T-helper 17 cell (primary cell): Measurements from ENCODE around the gene PCNT. TPM values are rescaled to one million over a fixed set of nuclear protein-coding genes. Genes with fewer than 3 reads are reported as not detected.
"Not testable (repeated sequence)": the region's sequence is repeated elsewhere in the genome, so short reads cannot be mapped to it uniquely, and the experiment has no call there.

ENCODE experiments used
- ATAC-seq: fragments of 150-1000 bp; cut with Tn5 transposase; 2 replicates; pipeline ENCODE4 v1.10.0; 2021; ENCODE audit warnings: mild to moderate bottlenecking, moderate library complexity
- DNase-seq, 3 donors: peaks; one replicate each; pipeline versions ENCODE4 v3.0.0 to v3.0.0-alpha.2; 2020 to 2021
- H3K9me3 ChIP-seq: one replicate; pipeline ENCODE4 v1.7.0; 2013; ENCODE audit warnings: low read length, mild to moderate bottlenecking; ENCODE audit not compliant: control insufficient read depth, poor library complexity, severe bottlenecking
- H3K27ac Mint-ChIP-seq: one replicate; pipeline ENCODE4 v1.8.0; 2022; ENCODE audit warnings: mild to moderate bottlenecking, moderate library complexity, mixed read lengths
- H3K27me3 Mint-ChIP-seq: one replicate; pipeline ENCODE4 v1.8.0; 2022; ENCODE audit warnings: mixed read lengths
- H3K36me3 Mint-ChIP-seq: one replicate; pipeline ENCODE4 v1.8.0; 2022; ENCODE audit warnings: low read depth, mixed read lengths
- H3K4me1 Mint-ChIP-seq: one replicate; pipeline ENCODE4 v1.8.0; 2022; ENCODE audit warnings: mild to moderate bottlenecking, mixed read lengths
- H3K4me3 Mint-ChIP-seq: one replicate; pipeline ENCODE4 v1.8.0; 2022; ENCODE audit warnings: mild to moderate bottlenecking, moderate library complexity, mixed read lengths
- total RNA-seq, 4 donors: library from RNA in 2 of 4; stranded (reverse) in 2 of 4; gene quantifications; one replicate each; pipeline ENCODE4 v1.2.3 and lab custom pipeline; 2022 to 2026

Gene PCNT
- total RNA-seq, 2 donors from 2014 or later: 53.5 to 59.5 TPM

DNA sequence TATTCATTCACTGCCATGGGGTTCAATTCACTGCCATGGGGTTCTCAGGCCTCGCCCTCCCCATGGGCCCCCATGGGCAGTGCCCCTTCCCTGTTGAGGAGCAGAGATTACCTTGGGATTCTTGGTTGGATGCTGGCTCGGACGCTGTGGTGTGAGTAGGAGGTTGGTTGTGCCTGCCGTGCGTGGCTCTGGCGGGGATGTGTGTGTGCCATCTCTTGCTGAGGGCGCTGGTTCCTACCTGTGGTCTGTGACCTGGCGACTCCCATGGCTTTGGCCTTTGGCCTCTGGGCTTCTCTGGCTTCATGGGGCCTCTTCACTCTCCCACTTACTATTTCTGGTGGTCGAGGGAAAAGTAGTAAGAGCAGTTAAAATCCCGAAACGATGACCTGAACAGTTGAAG lies 42.1 kb downstream of the PCNT start:
- H3K9me3 ChIP-seq: no peaks in the 10 kb centered on the region
- H3K36me3 Mint-ChIP-seq: peaks cover 4% of the 10 kb centered on the region
- no peaks in the 10 kb centered on the region for H3K27me3 Mint-ChIP-seq
- H3K4me3 Mint-ChIP-seq: no peak overlapping the region
- no peak for DNase-seq
- no peak overlapping the region for H3K27ac Mint-ChIP-seq
- peaks cover 27% of the 10 kb centered on the region for H3K4me1 Mint-ChIP-seq
- ATAC-seq: no peak

DNA sequence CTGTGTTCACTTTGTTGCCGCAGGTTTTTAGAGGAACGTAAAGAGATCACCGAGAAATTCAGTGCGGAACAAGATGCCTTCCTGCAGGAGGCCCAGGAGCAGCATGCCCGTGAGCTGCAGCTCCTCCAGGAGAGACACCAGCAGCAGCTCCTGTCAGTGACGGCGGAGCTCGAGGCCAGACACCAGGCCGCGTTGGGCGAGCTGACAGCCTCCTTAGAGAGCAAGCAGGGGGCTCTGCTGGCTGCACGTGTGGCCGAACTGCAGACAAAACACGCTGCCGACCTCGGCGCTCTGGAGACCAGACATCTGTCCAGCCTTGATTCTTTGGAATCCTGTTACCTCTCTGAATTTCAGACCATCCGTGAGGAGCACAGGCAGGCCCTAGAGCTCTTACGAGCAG lies 42.6 kb downstream of the PCNT start:
- Mint-ChIP-seq H3K27ac (no peak overlapping the region), H3K27me3 (no peaks in the 10 kb centered on the region), H3K4me3 (no peak overlapping the region), H3K36me3 (peaks cover 4% of the 10 kb centered on the region), H3K4me1 (peaks cover 25% of the 10 kb centered on the region)
- ATAC-seq (no peak), DNase-seq (no peak)
- H3K9me3 ChIP-seq: no peaks in the 10 kb centered on the region

DNA sequence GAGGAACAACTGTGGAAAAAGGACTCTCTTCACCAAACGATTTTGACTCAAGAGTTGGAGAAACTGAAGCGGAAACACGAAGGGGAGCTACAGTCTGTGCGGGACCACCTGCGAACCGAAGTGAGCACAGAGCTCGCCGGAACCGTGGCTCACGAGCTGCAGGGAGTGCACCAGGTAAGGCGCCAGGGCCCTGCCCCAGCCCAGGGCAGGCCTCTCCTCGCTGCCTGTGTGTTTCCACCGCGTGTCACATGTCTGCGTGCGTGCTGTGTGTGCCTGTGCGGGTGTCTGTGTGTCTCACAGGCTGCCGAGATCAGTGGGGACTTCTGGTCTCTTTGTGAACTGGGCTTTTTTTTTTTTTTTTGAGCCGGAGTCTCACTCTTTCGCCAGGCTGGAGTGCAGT lies 43.0 kb downstream of the PCNT start:
- no peak overlapping the region for H3K4me3 Mint-ChIP-seq
- no peaks in the 10 kb centered on the region for H3K9me3 ChIP-seq
- H3K36me3 Mint-ChIP-seq: peaks cover 4% of the 10 kb centered on the region
- peaks cover 20% of the 10 kb centered on the region for H3K4me1 Mint-ChIP-seq
- DNase-seq: no peak
- no peak overlapping the region for H3K27ac Mint-ChIP-seq
- no peak for ATAC-seq
- no peaks in the 10 kb centered on the region for H3K27me3 Mint-ChIP-seq

DNA sequence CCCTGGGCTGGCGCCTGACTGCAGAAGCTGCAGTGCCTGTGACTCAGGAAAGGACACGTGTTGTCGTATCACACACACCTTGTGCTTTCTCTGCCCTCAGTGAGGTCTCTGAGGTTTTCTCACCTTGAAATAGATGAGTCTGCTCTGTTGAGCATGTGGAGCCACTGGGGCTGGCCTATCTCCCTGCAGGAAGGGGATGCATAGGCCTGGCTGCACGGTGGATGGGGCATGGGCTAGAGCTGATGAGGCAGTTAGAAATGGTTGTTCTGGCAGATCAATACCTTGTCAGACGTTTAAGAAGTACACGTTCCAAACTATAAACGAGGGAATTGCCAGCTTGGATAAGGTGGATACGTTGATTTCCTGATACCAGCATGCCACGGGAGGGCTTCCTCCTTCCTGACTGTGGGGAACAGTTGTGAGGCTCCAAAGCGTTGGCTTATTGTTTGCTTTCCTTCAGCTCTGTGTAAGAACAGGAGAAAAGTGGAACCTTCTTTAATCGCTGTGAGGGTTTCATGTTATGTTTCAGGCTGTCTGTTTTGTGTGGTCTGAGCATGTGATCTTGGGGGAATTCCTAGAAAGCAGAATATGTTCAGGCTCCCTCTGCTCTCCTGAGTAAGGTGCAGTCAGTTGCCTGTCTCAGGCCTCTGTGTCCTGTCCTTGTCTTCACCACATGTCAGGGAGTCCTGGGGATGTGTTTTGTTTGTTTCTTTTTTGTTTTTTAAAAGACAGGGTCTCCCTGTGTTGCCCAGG lies 44.8 kb downstream of the PCNT start:
- no peaks in the 10 kb centered on the region for H3K9me3 ChIP-seq
- Mint-ChIP-seq H3K27ac (peak overlapping the region; percentile 88), H3K4me1 (peaks cover 9% of the 10 kb centered on the region), H3K4me3 (peak overlapping the region; percentile 52), H3K27me3 (no peaks in the 10 kb centered on the region), H3K36me3 (no peaks in the 10 kb centered on the region)
- peak; percentile 90 for ATAC-seq
- DNase-seq: peak in 1 of 3 donors; percentile 10

DNA sequence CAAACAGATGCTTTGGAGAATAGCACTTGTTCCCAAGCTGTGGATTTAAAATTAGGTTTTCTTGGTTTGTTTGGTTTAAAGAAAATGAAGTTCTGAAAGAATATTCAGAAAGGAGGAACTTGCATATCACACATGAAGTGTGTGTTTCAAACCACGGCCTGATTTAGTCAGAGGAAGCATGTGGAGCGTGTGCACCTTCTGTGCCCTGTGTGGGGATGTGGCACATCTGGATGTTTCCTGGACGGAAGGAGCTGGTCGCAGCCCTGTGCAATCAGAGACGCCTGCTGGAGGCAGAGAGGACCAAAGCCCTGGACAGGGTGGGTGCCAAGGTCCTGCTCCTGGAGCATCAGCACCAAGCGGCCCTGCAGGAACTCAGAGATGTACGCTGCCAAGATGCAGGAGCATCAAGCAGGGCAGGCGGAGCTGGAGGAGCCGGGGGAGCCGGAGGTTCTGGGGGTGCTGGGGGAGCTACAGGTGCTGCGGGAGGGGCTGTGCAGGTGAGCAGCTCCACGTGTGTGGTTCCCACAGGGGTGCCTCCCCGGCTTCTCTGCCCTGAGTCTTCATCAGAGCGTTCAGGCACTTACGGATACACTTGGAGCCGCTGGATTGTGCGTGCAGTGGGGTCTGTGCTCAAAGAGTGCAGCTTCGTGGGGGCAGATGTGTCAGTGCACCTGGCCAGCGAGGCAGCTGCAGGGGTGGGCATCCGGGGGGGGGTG lies 45.7 kb downstream of the PCNT start:
- H3K27me3 Mint-ChIP-seq: no peaks in the 10 kb centered on the region
- no peaks in the 10 kb centered on the region for H3K36me3 Mint-ChIP-seq
- H3K27ac Mint-ChIP-seq: peak overlapping the region; percentile 88
- peaks cover 9% of the 10 kb centered on the region for H3K4me1 Mint-ChIP-seq
- no peak for DNase-seq
- H3K9me3 ChIP-seq: no peaks in the 10 kb centered on the region
- H3K4me3 Mint-ChIP-seq: no peak overlapping the region
- ATAC-seq: no peak

DNA sequence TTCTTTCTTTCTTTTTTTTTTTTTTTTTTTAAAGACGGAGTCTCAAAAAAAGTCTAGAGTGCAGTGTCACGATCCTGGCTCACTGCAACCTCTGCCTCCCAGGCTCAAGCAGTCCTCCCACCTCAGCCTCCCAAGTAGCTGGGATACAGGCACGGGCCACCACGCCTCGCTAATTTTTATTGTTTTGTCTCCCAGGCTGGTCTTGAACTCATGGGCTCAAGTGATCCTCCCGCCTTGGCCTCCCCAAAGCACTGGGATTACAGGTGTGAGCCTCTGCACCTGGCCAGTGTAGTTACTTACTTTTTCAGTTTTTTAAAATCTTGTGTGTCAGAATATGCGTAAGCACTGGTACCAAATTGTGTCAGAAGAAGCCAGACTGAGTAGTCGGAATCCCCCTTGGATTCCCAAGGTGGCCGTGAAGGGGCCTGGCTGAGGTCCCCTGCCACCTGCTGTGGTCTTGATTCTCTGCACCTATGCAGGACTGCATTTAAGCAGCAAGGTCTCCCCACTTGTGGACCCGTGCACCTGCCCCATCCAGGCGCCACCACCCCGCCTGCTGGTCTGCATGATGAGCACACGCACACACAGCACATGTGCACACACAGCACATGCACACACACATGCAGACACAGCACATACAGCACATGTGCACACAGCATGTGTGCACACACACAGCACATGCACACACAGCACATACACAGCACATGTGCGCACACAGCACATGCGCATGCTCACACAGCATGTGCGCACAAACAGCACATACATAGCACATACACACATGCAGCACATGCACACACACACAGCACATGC lies 47.5 kb downstream of the PCNT start:
- Mint-ChIP-seq H3K27me3 (no peaks in the 10 kb centered on the region), H3K36me3 (no peaks in the 10 kb centered on the region), H3K4me1 (peaks cover 9% of the 10 kb centered on the region), H3K4me3 (no peak overlapping the region), H3K27ac (no peak overlapping the region)
- DNase-seq: no peak
- ATAC-seq: no peak
- H3K9me3 ChIP-seq: no peaks in the 10 kb centered on the region

DNA sequence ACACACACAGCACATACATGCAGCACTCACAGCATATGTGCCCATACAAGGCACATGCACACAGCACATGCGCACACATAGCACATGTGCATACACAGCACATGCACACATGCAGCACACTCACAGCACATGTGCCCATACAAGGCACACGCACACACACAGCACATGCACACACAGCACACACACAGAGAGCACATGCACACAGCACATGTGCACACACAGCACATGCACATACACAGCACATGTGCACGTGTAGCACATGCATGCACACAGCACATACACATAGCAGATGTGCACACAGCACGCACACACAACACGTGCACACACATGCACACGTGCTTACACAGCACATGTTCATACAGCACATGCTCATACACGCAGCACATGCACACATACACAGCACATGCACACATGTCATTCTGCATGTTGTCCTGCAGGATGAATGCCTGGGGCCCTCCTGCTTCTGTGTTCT lies 48.1 kb downstream of the PCNT start:
- H3K36me3 Mint-ChIP-seq: no peaks in the 10 kb centered on the region
- no peak overlapping the region for H3K4me3 Mint-ChIP-seq
- H3K4me1 Mint-ChIP-seq: peaks cover 10% of the 10 kb centered on the region
- no peak for DNase-seq
- no peaks in the 10 kb centered on the region for H3K9me3 ChIP-seq
- H3K27me3 Mint-ChIP-seq: no peaks in the 10 kb centered on the region
- H3K27ac Mint-ChIP-seq: no peak overlapping the region
- ATAC-seq: no peak

DNA sequence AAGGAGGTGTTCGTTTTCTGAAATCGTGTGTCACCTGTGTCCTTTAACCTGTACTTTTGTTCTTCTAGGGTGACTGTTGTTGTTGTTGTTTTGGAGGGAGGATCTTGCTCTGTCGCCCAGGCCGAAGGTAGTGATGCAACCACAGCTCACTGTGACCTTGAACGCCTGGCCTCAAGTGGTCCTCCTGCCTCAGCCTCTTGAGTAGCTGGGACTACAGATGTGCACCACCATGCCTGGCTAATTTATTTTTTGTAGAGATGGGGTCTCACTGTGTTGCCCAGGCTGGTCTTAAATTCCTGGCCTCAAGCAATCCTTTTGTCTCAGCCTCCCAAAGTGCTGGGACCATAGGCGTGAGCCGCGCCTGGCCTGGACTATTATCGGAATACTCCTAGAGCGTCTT lies 49.0 kb downstream of the PCNT start:
- not testable (repeated sequence) for H3K9me3 ChIP-seq, ATAC-seq, H3K27ac Mint-ChIP-seq, H3K36me3 Mint-ChIP-seq, H3K27me3 Mint-ChIP-seq, H3K4me3 Mint-ChIP-seq, DNase-seq
- H3K4me1 Mint-ChIP-seq: peaks cover 13% of the 10 kb centered on the region

DNA sequence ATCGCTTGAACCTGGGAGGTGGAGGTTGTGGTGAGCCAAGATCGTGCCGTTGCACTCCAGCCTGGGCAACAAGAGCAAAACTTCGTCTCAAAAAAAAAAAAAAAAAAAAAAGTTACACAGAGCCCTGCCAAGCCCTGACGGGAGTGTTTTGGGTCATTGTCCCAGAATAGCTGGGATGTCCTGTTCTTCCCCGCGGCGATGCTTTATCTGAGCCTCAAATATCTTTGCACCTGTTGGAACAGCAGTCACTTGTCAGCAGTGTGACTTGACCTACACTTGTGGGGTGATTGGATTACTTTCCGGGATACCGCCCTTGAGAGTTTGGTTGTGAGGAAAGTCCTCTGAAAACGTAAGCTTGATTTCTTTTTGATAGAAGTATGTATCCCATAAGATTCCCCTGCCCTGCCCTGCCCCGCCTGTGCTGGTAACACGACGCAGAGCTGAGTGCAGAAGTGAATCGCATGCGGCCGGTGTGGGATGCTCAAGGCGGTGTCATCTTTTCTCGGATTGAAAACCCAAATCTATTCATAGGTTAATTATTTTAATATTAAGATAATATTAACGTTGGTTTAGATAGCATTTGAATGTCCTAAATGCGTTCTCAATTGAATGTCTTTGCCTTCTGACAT lies 50.9 kb downstream of the PCNT start:
- no peaks in the 10 kb centered on the region for H3K9me3 ChIP-seq
- peaks cover 5% of the 10 kb centered on the region for H3K4me1 Mint-ChIP-seq
- no peak overlapping the region for H3K27ac Mint-ChIP-seq
- H3K4me3 Mint-ChIP-seq: no peak overlapping the region
- peaks cover 6% of the 10 kb centered on the region for H3K36me3 Mint-ChIP-seq
- DNase-seq (no peak), ATAC-seq (no peak)
- no peaks in the 10 kb centered on the region for H3K27me3 Mint-ChIP-seq

DNA sequence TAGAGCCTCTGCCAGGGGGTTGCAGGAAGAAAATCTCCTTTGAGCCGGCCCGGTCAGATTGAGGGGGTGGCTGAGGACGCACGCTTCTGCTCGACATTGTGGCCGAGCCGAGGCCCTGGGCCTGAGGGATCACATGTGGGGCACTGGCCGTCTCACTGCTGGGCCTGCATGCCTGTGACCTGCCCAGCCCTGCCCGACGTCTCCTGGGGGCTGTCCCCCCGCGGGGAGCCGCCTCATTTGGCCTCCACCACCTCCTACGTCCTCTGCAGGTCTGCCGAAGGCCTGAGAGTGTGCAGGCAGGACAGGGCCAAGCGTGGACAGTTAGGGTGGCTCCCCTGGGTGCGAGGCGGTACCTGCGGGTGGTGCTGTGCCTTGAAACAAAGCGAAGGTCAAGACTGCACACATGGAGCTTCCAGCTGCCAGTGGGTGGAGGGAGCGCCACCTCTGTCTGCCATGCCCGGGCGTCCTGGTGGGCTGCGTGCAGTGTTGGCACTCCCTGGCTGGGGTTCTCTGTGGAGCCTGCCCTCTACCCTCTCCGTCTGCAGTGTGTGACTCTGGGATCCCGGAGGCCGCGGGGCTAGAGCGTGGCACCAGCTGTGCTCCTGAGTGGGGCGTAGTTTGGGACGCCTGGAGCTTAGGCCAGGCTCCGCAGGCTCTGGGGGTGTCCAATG lies 51.7 kb downstream of the PCNT start:
- H3K4me1 Mint-ChIP-seq: peaks cover 5% of the 10 kb centered on the region
- H3K27ac Mint-ChIP-seq: no peak overlapping the region
- H3K27me3 Mint-ChIP-seq: no peaks in the 10 kb centered on the region
- no peaks in the 10 kb centered on the region for H3K9me3 ChIP-seq
- peaks cover 6% of the 10 kb centered on the region for H3K36me3 Mint-ChIP-seq
- no peak overlapping the region for H3K4me3 Mint-ChIP-seq
- no peak for DNase-seq
- ATAC-seq: no peak

DNA sequence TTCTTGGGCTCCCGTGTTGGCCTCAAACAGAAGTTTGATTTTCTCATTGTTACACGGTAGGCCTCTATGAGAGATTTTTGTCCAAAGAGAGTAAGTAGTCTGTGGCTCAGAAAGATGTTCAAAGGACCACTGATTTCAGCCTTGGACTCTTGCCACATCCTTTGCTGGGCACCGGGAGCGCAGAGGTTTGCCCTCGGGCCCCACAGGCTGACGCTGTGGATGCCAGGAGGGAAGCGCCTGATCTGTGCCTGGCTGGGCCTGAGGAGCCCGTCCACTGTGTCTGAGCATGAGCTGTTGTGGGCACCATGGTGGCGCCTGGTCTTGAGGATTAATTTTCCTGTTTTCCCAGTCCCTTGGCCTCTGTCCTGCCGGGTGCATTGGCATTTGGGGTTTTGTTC lies 52.3 kb downstream of the PCNT start:
- H3K9me3 ChIP-seq: no peaks in the 10 kb centered on the region
- Mint-ChIP-seq H3K36me3 (peaks cover 6% of the 10 kb centered on the region), H3K4me1 (peaks cover 5% of the 10 kb centered on the region), H3K4me3 (no peak overlapping the region), H3K27ac (no peak overlapping the region), H3K27me3 (no peaks in the 10 kb centered on the region)
- ATAC-seq (no peak), DNase-seq (no peak)

DNA sequence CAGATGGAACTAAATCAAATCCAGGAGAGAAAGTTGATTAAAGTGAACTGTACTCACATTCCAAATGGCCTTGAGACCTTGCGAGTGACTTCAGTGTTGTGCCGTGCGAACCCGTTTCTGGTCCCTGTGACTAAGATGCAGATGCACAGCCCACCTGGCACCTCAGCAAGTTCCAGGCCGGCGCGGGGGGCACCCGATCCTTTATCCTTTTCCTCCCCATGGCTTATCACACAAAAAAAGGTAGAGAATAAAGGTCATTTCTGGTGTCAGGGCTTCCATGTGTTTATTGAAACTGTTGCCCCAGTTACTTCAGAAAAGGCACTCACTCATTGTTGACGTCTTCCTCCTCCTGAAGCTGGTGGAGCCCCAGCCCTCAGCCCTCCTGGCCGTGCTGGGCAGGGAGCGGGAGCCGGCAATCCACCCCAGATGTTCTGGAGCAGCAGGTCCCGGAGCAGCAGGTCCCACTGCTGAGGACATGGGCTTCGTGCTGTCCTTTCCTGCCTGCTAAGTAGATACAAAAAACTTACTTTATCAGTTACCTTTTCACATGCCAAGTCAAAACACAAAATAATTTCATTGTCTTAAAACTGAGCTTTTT lies 53.0 kb downstream of the PCNT start:
- Mint-ChIP-seq H3K27me3 (no peaks in the 10 kb centered on the region), H3K4me1 (peaks cover 5% of the 10 kb centered on the region), H3K4me3 (no peak overlapping the region), H3K36me3 (peaks cover 10% of the 10 kb centered on the region), H3K27ac (peak overlapping the region; percentile 68)
- ATAC-seq (no peak), DNase-seq (no peak)
- no peaks in the 10 kb centered on the region for H3K9me3 ChIP-seq
